KOPT-K1 (cell line): ENCODE data around the gene ERFE.

Experiments
- H3K27ac ChIP-seq: fragments of 200-600 bp; sonication (generic); 2 replicates; pipeline ENCODE4 v1.5.1; 2016; ENCODE audit warnings: antibody characterized with exemption, mild to moderate bottlenecking, low read depth, low read length; ENCODE audit not compliant: poor library complexity, severe bottlenecking
- H3K36me3 ChIP-seq: fragments of 200-600 bp; sonication (generic); 2 replicates; pipeline ENCODE4 v1.5.1; 2017; ENCODE audit warnings: antibody characterized with exemption, mild to moderate bottlenecking, low read length, moderate library complexity; ENCODE audit not compliant: insufficient read depth
- H3K9me3 ChIP-seq: fragments of 200-600 bp; sonication (generic); 2 replicates; pipeline ENCODE4 v1.5.1; 2017; ENCODE audit warnings: antibody characterized with exemption, low read length, mild to moderate bottlenecking; ENCODE audit not compliant: insufficient read depth, poor library complexity, severe bottlenecking

Gene ERFE

GRCh38 chr2:238141541-238142318, 17.0 kb upstream of the ERFE start:
- Histone ChIP-seq H3K9me3 (no peaks in the 10 kb centered on the region), H3K27ac (no peak overlapping the region), H3K36me3 (no peaks in the 10 kb centered on the region)

- no peak overlapping the region for H3K27ac ChIP-seq
- H3K9me3 ChIP-seq = no peaks in the 10 kb centered on the region
- H3K36me3 ChIP-seq = no peaks in the 10 kb centered on the region
Measured at GRCh38 chr2:238142382-238143205, 16.2 kb upstream of the ERFE start.

- H3K9me3 ChIP-seq = no peaks in the 10 kb centered on the region
- H3K27ac ChIP-seq = no peak overlapping the region
- no peaks in the 10 kb centered on the region for H3K36me3 ChIP-seq
Measured at GRCh38 chr2:238143239-238143951, 15.4 kb upstream of the ERFE start.

DNA sequence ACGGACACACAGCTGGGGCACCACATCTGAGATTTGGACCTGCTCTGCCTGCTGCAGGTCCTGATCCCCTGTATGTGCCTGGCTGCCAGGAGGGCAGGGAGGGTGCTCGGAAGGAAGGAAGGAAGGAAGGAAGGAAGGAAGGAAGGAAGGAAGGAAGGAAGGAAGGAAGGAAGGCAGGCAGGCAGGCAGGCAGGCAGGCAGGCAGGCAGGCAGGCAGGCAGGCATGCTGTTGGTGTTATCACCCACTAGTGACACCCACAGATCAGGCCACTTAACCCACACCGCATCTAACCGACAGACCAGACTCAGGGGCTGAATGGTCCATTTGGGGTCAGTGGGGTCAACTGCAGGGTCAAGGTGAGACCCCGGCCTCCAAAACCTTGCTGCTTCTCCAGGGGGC, 14.5 kb upstream of the ERFE start:
- Histone ChIP-seq H3K36me3 (no peaks in the 10 kb centered on the region), H3K9me3 (no peaks in the 10 kb centered on the region), H3K27ac (no peak overlapping the region)

DNA sequence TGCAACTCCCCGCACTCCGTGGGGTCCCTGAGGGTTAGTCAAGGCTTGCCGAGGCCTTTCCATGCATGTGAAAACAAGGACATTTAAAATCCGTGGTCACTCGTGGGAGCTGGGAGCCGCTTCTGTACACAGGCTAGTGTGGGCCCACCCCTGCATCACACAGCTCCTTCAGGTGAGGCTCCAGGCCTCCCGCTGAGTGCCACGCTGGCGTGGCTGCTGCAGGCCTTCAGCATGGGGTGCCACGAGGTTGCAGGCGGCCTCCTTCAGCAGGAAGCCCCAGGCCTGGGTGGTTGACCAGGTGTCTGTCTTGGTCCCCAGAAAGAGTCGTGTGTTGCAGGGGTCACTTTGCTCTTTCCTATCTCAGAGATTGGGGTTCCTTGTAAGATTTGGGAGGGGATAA, 13.7 kb upstream of the ERFE start:
- H3K27ac ChIP-seq = no peak overlapping the region
- H3K36me3 ChIP-seq = no peaks in the 10 kb centered on the region
- no peaks in the 10 kb centered on the region for H3K9me3 ChIP-seq

GRCh38 chr2:238145851-238146250, 12.9 kb upstream of the ERFE start:
- H3K27ac ChIP-seq = no peak overlapping the region
- no peaks in the 10 kb centered on the region for H3K9me3 ChIP-seq

DNA sequence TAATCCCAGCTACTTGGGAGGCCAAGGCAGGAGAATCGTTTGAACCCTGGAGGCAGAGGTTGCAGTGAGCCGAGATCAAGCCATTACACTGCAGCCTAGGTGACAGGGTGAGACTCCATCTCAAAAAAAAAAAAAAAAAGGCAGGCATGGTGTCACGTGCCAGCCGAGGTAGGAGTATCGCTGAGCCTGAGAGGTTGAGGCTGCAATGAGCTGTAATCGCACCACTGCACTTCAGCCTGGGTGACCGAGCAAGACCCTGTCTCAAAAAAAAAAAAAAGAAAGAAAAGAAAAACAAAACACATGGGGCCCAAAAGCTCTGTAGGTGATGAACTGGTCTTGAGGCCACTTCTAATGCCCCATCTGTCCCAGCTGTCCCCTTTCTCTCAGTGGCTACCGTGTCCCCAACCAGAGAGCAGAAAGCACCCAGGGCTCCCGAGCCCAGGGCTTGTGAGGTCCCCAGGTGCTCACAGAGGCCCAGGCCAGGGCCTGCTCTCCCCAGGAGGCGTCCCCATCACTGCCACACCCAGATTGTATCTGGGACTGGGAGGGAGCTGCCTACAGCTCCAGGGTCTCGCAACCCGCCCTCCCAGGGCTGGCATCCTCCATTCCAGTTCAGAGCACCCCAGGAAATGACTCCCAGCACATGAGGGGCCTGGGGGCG, 11.8 kb upstream of the ERFE start:
- no peaks in the 10 kb centered on the region for H3K9me3 ChIP-seq
- H3K36me3 ChIP-seq = no peaks in the 10 kb centered on the region
- no peak overlapping the region for H3K27ac ChIP-seq

More at GRCh38 chr2:238145851-238146250, 12.9 kb upstream of the ERFE start:
- no peaks in the 10 kb centered on the region for H3K36me3 ChIP-seq

DNA sequence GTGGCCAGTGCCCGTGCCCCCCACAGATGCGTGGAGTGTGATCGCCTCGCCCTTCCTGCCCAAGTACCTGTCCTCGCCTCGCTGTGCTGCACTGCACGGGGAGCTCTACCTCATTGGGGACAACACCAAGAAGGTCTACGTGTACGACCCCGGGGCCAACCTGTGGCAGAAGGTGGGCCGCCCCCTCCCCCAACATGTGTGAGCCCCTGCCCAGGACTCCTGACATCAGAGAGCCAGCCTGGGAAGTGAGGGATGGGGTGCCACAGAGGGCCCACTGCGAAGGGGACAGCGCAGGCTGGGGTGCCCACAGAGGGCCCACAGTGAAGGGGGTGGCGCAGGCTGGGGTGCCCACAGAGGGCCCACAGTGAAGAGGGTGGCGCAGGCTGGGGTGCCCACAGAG, 9.8 kb upstream of the ERFE start:
- H3K9me3 ChIP-seq = peaks cover under 1% of the 10 kb centered on the region
- no peak overlapping the region for H3K27ac ChIP-seq

DNA sequence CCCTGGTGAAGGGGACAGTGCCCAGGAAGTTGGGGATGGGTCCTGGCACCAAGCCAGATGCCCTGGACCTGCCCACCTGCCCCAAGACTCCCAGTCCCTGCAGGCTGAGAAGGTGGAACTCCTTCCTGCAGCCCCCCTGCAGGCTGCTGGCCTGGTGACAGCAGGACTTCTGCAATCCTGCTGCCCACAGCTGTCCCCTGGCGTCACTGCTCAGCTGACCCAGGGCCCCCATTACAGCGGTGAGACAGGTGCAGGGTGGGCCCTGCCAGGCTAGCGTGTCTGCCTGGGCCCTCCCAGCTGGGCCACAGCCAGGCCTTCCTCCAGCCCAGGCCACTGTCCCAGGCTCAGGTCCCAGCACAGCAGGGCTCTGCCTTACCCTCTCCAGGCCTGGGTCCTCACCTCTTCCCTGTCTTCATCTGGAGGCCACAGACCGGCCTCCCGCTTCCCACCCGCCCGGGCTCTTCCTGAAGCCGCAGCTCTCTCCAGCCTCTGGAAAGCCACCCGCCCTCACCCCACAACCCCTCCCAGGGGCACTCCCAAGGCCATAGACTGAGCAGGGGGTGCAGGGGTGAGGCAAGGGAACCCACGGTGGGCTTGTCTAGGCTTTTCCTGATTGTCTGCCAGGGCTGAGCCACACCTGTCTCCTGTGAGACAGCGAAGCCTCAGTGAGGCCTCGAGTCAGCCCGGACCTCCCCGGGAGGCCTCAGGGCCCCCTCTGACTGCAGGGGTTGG, 8.8 kb upstream of the ERFE start:
- no peaks in the 10 kb centered on the region for H3K36me3 ChIP-seq
- H3K27ac ChIP-seq = no peak overlapping the region
- H3K9me3 ChIP-seq = peaks cover 6% of the 10 kb centered on the region

More for the DNA sequence above, 9.8 kb upstream of the ERFE start:
- H3K36me3 ChIP-seq = no peaks in the 10 kb centered on the region

DNA sequence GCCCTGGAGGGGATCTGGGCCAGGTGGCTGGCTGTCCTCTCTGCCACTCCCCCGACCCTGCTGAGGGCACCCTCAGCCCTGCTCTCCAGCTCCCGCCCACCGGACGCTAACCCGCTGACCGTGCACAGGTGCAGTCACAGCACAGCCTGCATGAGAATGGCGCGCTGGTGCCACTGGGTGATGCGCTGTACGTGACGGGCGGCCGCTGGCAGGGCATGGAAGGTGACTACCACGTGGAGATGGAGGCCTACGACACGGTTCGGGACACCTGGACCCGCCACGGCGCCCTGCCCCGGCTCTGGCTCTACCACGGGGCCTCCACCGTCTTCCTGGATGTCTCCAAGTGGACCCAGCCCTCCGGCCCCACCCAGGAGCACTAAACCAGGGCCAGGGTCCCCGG, 8.1 kb upstream of the ERFE start:
- H3K27ac ChIP-seq = no peak overlapping the region
- no peaks in the 10 kb centered on the region for H3K36me3 ChIP-seq
- H3K9me3 ChIP-seq = peaks cover 6% of the 10 kb centered on the region

DNA sequence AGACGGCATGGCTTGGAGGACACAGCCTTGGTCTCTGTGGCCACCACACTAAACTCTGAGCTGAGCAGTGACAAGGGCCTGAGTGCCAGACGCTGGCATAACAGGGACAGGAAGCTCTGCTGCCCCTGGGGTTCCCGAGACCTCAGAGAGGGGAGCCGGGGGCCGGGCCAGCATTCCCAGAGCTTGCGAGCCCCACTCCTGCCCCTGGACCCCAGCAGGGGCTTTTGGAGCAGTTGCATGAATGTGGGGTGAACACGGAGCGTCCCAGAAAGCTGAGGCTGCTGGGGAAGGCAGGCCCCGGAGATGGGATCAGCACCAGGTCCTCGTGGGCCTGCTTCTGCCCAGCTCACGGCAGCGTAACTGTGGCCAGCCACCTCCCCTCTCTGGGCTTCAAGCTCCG, 7.6 kb upstream of the ERFE start:
- Histone ChIP-seq H3K36me3 (no peaks in the 10 kb centered on the region), H3K9me3 (peaks cover 6% of the 10 kb centered on the region), H3K27ac (no peak overlapping the region)

GRCh38 chr2:238151628-238152235, 7.0 kb upstream of the ERFE start:
- no peaks in the 10 kb centered on the region for H3K36me3 ChIP-seq
- no peak overlapping the region for H3K27ac ChIP-seq
- H3K9me3 ChIP-seq = peaks cover 6% of the 10 kb centered on the region

GRCh38 chr2:238152771-238153688, 5.7 kb upstream of the ERFE start:
- no peak overlapping the region for H3K27ac ChIP-seq
- peaks cover 6% of the 10 kb centered on the region for H3K9me3 ChIP-seq
- H3K36me3 ChIP-seq = no peaks in the 10 kb centered on the region
